Superior temporal gyrus (tissue), 1 donor: ENCODE data around the gene STIM1.

Experiments used
- DNase-seq: peaks from one replicate; pipeline ENCODE4 v3.0.0-alpha.2; 2016; ENCODE audit errors: extremely low spot score

The STIM1 gene

DNA sequence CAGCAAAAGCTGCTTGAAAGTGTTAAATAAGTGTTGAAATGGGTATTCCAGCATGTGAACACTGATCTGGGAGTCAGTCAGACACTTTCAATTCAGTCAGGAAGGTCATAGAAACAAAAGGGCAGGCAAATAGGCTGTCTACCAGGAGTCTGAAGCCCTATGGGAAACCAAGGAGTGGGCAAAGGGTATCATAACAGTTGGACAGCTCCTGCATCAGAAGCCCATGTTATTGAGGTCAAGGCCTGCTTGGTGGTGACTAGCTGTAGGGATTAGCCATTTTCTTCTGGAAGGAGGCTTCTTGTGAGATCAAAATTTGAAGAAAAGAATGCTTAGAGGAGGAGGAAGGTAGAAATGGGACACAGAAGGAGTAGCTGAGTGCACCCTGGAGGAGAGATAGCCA, 97.3 kb downstream of the STIM1 start:
- DNase-seq, result no peak

DNA sequence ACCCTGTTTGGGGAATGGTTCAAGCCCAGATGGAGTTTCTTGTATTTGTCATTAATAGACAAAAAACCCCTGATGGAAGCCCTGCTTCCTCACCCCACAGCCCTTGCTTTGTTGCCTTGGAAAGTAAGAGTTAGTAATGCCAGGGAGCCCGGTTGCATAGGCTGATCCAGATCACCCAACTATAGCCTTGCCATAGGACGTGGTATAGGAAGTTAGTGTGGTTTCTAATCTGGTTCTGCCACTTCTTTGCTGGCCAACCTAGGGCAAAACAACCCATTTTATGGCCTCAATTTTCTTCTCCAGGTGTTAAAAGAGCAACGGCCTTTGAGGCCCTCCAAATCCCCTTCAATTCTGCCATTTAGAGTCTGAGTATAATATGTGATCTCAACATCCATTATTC, 97.9 kb downstream of the STIM1 start:
- no peak for DNase-seq

DNA sequence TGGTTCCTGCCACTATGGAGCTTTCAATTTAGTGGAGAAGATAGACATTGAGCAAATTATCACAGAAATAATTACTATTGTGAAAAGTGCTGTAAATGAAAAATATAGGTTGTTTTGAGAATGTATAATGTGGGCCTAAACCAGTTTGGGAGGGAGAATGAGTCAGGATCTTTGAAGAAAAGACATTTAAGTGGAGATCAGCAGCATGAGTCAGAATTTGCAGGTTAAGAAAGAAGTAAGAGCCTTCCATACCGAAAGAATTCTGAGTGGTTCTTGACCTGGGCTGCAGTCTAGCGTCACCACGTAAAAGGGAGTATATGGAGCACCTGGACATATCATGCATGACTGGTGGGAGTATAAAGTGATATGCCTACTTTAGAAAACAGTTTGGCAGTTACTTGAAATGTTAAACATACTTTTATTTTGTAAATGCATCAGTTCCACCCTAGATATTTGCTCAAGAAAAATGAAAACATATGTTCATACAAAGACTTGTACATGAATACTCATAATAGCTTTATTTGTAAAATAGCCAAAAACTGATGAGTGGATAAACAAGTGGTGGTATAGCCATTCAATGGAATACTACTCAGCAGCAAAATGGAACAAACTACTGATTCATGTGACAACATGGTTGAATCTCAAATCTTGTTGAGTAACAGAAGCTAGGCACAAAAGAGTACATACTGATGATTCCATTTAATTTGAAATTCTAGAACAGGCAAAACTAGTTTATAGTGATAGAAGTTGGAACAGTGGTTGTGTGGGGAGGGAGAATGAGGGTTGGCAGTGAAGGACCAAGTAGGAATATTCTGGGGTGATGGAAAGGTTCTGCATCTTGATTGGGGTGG, 99.2 kb downstream of the STIM1 start:
- DNase-seq, result no peak

DNA sequence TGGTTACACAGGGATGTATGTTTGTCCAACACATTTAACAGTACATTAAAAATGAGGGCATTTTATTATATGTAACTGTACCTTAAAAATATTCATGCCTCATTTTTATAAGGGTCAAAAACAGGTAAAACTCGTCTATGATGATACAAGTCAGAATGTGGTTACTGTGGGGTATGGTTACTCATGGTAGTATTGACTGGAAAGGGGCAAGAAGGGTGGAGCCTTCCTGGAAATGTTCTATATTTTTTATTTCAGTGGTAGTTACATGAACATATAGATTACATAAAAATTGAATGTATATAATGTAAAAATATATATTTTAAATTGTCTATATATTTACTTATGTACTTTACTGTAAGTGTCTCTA, 99.8 kb downstream of the STIM1 start:
- DNase-seq, result no peak

DNA sequence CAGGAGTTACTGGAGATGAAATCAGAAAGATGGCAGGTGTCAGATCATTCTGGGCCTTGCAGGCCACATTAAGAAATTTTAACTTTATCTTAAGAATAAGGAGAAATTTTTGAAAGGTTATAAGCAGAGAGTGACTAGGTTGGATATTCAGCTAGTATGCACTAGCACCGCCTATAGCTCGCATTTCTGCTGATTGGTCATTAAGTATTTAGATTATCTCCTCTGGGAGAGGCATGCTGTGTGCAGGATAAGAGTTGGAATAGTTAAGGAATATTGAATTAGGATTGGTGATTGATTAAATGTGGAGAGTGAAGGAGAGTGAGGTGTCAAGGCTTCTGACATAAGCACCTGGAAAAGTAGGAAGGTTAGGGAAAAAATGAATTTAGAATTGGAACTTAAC, 100.6 kb downstream of the STIM1 start:
- no peak for DNase-seq

DNA sequence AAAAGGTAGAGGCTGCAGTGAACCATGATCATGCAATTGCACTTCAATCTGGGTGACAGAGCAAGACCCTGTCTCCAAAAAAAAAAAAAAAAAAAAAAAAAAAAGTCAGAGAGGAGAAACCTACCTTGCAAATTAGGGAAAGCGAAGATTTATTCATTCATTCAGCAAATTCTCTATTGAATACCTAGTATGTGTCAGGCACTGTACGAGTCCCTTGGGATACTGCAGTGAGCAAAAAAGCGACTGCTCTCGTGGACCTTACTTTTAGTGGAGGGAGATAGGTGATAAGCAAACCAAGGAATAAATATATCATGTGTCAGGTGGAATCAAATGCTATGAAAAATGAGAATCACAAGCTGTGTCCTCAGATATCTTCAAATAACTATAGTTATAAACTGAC, 101.3 kb downstream of the STIM1 start:
- DNase-seq, result no peak

DNA sequence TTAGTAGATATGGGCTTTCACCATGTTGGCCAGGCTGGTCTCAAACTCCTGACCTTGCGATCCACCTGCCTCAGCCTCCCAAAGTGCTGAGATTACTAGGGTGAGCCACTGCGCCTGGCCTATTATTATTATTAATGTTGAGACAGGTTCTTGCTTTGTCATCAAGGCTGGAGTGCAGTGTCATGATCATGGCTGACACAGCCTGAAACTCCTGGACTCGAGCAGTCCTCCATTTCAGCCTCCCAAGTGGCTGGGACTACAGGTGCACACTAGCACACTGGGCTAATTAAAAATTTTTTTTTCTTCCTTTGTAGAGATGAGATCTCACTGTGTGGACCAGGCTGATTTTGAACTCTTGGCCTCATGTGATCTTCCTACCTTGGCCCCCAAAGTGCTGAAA, 102.0 kb downstream of the STIM1 start:
- DNase-seq, result no peak

DNA sequence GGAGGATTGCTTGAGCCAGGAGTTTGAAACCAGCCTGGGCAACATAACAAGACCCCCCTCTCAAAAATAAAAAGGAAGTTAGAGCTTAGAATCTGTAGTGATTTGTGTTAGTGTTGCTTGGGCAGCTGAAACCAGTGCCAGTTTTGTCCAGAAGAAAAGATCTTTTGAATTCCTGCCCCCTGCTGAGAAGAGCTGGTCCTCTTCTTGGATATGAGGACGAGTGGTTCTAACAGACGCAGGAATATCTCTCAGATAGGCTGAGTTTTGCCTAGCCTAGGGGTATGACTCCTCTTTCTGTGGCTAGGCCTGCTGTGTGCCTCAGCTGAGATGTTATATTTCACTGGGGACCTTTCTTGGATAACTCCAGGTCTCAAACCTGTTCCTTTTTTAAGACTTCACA, 102.8 kb downstream of the STIM1 start:
- no peak for DNase-seq

DNA sequence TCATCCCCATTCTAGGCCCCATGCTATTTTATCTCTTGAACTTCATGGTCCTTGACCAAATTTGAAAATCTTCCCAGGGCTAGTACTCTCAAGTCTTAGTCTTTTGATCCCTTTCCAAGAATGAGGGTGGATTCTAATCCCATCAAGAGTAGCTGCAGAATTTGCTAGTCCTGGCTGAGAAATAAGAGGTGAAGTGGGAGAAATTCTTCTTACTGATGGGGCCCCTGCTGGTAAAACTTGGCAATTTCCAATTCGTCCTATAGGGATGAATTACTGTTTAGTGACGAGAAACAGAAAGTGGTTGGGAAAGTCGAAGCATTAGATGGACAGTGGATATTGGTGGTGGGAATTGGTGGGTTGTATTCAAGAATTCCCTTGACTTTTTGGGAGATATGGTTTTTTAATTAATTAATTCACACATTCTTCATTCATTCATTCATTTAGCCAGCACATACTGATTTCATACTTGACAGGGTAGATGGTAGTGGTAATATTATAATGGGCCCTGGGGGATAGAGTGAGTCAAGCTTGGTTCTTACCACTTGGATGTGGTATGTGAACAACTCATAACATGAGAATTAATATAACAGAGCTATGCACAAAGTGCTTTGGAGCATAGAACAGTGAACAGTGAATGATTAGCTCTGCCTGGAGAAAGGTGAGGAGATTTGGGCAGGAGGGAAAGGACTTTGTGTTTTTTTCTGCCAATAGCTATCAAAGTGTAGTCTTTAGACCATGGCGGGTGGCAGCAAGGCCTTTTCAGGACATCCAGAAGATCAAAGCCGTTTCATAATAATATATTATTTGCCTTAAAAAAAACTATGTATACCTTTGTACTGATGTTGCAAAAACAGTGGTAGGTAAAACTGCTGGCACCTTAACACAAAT, 103.8 kb downstream of the STIM1 start:
- no peak for DNase-seq

DNA sequence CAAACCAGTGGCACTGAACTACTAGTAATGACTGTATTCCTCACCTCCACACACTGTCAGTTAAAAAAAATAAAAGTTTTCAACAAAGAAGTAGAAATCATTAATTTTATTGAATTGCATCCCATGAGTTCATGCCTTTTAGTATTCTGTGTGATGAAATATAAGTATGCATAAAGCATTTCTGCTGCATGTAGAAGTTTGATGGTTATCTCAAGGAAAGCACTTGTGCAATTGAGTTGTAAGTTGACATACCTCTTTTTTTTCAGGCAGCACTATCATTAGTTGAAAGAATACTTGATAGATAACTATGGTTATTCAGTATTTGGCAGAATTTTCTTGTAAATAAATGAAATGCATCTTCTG, 104.4 kb downstream of the STIM1 start:
- no peak for DNase-seq

DNA sequence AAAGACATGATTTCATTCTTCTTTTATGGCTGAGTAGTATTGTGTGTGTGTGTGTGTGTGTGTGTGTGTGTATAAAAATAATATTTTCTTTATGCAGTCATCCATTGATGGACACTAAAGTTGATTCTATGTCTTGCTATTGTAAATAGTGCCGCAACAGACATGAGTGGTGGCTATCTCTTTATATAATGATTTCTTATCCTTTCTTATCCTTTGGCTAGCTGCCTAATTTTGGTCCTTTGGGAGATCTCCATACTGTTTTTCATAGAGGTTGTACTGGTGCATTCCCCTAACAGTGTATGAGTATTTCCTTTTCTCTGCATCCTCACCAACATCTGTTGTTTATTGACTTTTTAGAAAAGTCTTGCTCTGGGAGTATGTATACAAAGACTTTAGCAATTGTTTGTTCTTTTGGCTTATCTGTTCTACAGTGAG, 107.0 kb downstream of the STIM1 start:
- no peak for DNase-seq

DNA sequence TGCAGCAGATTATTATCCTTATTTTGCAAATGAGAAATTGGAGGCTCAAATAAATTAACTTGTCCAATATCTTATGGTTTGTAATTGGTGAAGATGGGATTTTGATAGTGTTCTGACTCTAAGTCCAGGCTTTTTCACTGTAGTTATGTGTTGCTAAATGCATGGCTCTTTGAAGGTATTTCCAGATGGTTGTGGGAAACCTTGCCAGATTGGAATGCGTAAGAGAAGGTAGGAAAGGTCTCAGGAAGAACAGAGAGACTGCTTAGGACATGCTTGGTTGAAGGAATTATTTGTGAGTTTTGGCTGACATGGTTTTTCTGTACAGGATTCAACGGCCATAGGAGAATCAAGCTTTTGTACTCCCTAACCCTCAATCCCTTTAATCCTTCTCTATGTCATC, 108.6 kb downstream of the STIM1 start:
- DNase-seq, result no peak

DNA sequence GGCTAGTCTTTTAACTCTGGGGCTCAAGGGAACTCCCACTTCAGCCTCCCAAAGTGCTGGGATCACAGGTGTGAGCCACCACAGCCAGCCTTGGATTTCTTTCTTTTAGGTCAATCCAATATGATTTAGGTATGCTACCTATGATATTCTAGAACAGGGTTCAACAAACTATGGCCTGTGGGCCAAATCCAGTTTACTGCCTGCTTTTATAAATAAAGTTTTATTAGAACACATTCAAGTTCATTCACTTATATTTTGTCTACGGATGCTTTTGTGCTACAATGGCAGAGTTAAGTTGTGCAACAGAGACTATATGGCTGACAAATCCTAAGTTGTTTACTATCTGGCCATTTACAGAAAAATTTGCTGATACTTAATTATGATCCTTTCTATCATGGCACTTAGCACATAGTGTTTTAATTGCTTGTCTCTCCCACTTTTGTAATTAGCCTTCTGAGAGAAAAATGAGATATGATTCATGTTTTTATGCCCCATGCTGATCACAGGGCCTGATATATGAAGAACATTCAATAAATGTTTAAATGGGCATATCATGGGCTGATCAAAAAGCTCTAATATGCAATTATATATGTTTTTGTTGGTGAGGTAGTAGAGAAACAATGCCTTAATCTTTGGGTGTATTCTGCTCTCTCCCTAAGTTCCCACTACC, 109.6 kb downstream of the STIM1 start:
- no peak for DNase-seq

DNA sequence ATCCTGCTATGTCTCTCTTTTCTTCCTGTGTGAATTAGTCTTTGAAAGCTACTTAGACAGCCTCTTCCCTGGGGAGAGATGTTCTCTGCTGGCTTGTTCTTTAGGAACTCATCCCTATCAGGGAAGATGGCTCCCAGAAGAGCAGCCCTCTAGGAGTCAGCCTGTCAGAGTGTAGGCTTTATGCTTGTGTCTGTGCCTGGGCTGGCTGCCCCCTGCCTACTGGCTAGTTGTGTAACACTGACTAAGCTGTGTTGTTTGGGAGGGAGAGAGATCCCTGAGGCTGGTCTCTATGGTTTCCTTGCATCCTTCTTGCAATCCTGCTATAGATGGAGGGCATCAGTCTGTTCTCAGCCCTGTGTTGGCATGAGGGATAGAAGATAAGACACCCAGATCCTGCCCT, 112.2 kb downstream of the STIM1 start:
- no peak for DNase-seq

DNA sequence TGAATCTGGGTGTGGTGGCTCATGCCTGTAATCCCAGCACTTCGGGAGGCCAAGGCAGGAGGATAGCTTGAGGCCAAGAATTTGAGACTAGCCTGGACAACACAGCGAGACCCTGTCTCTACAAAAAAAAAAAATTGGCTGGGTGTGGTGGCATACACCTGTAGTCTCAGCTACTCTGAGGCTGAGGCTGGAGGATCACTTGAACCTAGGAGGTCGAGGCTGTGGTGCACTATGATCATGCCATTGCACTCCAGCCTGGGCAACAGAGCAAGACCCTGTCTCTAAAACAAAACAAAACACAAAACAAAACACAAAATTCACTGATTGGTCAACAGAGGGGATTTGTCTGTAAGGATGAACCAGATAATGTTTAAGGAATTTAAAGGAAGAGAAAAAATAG, 113.7 kb downstream of the STIM1 start:
- DNase-seq, result no peak

DNA sequence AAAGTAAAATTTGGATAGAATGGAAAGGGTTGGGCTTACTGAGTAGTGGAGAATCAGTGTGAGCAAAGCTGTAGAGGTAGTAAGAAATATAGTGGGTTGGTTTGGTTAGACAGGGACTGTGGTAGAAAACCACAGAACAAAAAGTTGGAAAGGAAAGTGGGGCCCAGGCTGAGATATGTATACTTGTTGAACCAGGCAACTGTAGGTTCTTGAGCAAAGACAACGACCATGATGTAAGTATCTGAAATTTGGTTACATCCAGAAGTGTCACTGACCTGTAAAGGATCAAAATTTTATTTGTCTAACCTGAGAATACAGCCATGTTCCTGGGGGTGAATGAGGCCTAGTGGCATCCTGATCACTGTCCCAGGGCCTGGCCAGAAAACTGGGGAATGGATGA, 114.1 kb downstream of the STIM1 start:
- DNase-seq, result no peak

DNA sequence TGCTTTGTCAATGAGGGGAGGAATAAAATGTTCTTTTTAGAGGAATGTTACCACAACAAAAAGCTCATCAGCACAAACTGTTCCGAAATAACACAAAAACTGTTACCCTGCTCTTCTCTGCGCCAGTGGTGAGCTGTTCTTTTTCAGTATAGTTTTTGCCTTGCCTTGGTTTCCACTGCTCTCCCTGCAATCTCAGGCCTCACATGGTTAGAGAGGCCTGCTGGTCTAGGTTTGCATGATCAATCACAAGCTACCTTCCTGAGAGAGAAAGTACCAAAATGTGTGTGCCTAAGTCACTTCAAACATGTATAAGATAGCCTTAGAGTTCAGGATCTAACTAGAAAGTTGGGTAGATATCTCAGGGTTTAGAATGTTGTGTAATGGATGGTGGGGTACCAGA, 114.6 kb downstream of the STIM1 start:
- peak; percentile 26 for DNase-seq

DNA sequence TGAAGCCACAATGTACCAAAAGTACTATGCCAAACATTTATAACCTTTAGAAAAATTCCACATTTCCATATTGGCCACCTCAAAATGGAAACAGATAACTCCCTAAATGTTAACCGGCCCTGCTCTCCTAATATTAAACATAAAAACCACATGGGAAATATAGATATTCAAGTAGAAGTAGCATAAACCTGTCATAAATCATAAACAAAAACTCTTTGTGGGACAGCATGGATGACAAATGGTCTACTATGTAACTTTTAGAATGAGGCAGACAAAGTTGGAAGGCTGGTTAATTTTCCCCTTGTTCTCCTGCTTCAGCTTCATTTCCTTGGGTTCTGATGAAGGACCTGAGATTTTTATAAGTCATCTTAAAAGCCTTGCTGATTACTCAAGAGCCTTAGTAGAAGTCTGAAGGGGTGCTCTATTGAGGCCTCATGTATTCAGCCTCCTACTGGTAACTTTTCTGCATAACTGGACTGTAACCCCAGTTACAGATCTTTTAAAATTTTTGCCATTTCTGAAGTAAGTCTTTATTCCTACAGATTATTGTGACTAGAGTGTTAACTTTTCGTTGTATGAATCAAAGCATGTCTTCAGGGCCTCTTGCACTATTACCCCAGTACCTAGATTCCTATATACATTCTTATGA, 116.4 kb downstream of the STIM1 start:
- DNase-seq, result no peak

DNA sequence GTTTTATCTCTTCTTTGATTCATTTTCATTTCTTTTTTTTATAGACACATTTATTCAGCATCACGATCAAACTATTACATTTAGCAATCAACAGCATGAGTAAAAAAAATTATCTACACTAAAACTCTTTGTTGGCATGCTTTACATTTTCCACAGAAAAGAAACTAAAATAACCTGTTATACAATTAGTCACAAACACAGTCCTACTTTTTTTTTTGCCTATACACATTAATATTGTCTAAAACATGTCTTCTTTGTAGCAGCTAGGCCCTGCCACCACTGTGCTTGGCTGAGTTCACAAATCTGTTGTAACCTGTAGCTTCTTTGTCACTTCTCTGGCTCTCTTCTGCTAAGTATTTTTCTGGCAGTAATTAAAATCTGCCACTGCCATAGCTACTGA, 117.0 kb downstream of the STIM1 start:
- DNase-seq, result no peak

DNA sequence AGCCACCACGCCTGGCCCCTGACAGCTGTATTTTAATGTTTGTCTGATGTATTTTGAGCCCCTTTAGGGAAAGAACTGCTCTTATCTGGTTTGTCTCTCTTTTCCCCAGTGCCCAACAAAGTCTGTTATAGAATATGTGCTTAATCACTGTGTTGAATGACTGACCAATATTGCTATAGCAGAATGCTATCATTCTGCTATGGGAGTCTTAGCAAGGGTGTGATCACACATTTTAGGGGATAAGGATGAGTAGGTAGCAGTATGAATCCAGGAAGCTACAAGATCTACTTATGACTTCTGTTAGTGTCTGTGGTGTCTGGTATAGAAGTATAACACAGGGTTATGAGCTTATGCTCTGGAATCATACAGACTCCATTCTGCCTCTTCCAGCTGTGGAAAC, 121.6 kb downstream of the STIM1 start:
- no peak for DNase-seq

DNA sequence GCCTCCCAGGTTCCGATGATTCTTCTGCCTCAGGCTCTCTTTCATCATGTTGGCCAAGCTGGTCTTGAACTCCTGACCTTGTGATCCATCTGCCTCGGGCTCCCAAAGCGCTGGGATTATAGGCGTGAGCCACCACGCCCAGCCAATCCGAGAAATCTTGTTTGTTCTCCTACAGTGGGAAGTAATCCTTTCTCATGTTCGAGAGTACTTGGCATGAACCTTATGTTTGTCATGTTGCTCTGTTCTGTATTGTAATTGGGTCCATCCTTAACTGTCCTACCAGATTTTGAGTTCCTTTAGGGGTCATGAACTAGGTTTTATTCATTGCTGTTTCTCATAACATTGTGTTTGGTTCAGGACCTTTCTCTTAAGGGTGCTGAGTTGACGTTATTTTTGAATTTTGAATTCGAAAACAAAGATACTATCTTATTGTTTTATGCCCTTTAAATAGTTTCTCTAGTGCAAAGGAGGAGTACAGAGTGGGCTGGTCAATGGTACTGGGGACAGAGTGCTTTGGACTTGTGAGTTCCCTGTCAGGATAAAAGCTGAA, 125.7 kb downstream of the STIM1 start:
- DNase-seq, result no peak

DNA sequence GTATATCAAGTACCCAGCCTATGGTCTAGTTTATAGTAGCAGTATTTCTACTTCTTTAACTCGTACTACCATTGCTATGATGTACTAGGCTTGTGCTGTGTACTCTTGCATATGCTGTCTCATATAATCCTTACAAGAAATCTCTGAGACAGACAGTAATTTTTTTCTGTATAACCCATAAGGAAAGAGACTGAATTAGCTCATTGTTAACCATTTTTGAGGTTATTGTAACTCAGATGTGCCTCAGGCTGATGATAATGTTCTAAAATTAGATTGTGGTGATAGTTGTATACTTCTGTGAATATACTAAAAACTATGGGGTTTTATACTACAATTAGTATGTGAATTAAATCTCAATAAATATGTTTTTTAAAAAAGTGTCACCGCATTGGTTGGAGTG, 127.0 kb downstream of the STIM1 start:
- no peak for DNase-seq
